Measurements from ENCODE around the gene SERPINH1. TPM values are rescaled to one million over a fixed set of nuclear protein-coding genes. Genes with fewer than 3 reads are reported as not detected.
"Not testable (repeated sequence)": the region's sequence is repeated elsewhere in the genome, so short reads cannot be mapped to it uniquely, and the experiment has no call there.

Gene SERPINH1
- total and polyA plus RNA-seq, 5 donors: 50.5 to 109 (median 65.6) TPM

DNA sequence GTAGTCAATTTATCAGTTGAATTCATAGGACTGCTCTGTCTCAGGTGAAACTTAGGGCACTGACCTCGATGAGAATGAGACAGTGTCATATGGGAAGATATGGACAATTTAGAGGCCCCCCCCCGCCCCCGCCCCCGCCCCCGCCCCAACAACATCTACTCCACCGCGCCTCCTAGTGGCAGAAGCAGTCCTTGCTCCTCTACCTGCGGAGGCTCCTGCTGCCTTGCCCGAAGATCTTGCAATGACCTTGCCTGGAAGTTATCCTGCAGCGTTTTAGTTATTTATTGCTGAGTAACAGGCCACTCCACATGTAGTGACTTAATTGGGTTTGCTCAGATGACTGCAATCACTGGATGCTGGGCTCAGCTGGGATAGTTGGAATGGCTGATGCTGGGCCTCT, 15.2 kb downstream of the SERPINH1 start:
- Histone ChIP-seq H3K27me3 (ENCODE audit: control insufficient read depth, insufficient read depth) (no peaks in the 10 kb centered on the region), H3K27ac (ENCODE audit: low read length) (no peak overlapping the region), H3K4me1 (ENCODE audit: control insufficient read depth, insufficient read depth, low read length) (no peaks in the 10 kb centered on the region), H3K4me3 (ENCODE audit: low read length) (no peak overlapping the region), H3K9me3 (ENCODE audit: control insufficient read depth, low read length) (no peaks in the 10 kb centered on the region)
- intact Hi-C loops (cut with DNase I): loop anchor here in 1 of 4 donors (2.0 kb wide), 1 partner anchor 28 kb away; no protein-coding TSS in a partner anchor
- no peak for ATAC-seq
- peak; percentile 54 to 85 (median 79) for DNase-seq
- 12% methylated on average over 10 of the region's 10 CpGs for WGBS

DNA sequence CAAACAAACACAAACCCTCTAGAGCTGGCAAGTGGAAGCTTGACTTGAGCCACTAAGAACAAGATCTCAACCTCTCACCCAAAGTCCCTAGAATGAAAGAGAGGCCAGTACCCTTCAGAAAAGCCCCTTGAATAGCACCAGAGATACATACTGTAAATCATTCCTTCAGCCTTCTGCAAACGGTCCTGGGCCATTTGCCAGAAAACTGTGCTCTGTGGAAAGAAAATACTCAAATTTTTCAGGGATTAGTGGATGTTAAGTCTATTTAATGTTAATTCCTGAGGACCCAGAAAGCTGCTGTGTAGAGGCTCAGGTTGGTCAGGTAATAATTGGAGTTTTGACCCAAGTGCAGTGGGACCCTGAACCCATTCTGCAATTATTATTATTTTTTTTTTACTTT, 16.9 kb downstream of the SERPINH1 start:
- Histone ChIP-seq H3K27ac (ENCODE audit: low read length) (no peak overlapping the region), H3K4me3 (ENCODE audit: low read length) (no peak overlapping the region), H3K9me3 (ENCODE audit: control insufficient read depth, low read length) (no peaks in the 10 kb centered on the region), H3K4me1 (ENCODE audit: control insufficient read depth, insufficient read depth, low read length) (no peaks in the 10 kb centered on the region), H3K27me3 (ENCODE audit: control insufficient read depth, insufficient read depth) (no peaks in the 10 kb centered on the region)
- ATAC-seq (no peak), DNase-seq (no peak)
- WGBS: 20% methylated on average over 1 of the region's 1 CpG
- intact Hi-C loops (cut with DNase I): no loop called here

GRCh38 chr11:75579841-75580240, 17.8 kb downstream of the SERPINH1 start:
- Histone ChIP-seq H3K27me3 (ENCODE audit: control insufficient read depth, insufficient read depth) (no peaks in the 10 kb centered on the region), H3K4me3 (ENCODE audit: low read length) (no peak overlapping the region), H3K27ac (ENCODE audit: low read length) (no peak overlapping the region), H3K4me1 (ENCODE audit: control insufficient read depth, insufficient read depth, low read length) (peaks cover 3% of the 10 kb centered on the region), H3K9me3 (ENCODE audit: control insufficient read depth, low read length) (no peaks in the 10 kb centered on the region)
- ATAC-seq (no peak), DNase-seq (no peak)
- intact Hi-C loops (cut with DNase I): loop anchor here in 2 of 4 donors (5.0 kb wide), 2 partner anchors 33 to 87 kb away; partner anchors contain the start of gene MAP6 (in 1 of the 2)
- WGBS: 74% methylated on average over 1 of the region's 1 CpG

DNA sequence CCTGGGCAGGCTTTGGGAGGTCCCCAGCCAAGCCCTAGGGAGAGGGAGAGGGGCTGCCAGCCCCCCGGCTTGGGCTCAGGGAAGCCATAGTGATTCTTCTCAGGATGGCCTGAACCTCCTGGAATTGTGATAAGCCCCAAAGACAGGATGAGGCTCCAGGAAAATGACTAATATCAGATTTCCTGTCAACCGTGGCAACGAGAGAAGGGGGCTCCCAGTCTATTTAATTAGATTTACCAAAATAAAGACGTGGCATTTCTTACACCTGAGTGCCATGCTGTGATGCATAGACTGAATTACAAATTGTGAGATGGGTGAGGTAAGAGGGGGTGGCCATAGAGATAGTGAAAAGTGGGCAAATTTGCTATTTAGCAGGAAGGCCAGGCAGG, 20.4 kb downstream of the SERPINH1 start:
- Histone ChIP-seq H3K4me1 (ENCODE audit: control insufficient read depth, insufficient read depth, low read length) (peaks cover 3% of the 10 kb centered on the region), H3K4me3 (ENCODE audit: low read length) (no peak overlapping the region), H3K9me3 (ENCODE audit: control insufficient read depth, low read length) (no peaks in the 10 kb centered on the region), H3K27me3 (ENCODE audit: control insufficient read depth, insufficient read depth) (no peaks in the 10 kb centered on the region), H3K27ac (ENCODE audit: low read length) (peak overlapping the region; percentile 94)
- DNase-seq (no peak), ATAC-seq (peak in 1 of 2 donors; percentile 3)
- intact Hi-C loops (cut with DNase I): loop anchor here in 2 of 4 donors (5.0 kb wide), 2 partner anchors 35 to 85 kb away; partner anchors contain the start of gene MAP6 (in 1 of the 2)
- 33% methylated on average over 4 of the region's 4 CpGs for WGBS

GRCh38 chr11:75582895-75583717, 21.1 kb downstream of the SERPINH1 start:
- Histone ChIP-seq H3K27ac (ENCODE audit: low read length) (peak overlapping the region; percentile 94), H3K4me3 (ENCODE audit: low read length) (peak overlapping the region; percentile 70), H3K9me3 (ENCODE audit: control insufficient read depth, low read length) (no peaks in the 10 kb centered on the region), H3K4me1 (ENCODE audit: control insufficient read depth, insufficient read depth, low read length) (peaks cover 3% of the 10 kb centered on the region), H3K27me3 (ENCODE audit: control insufficient read depth, insufficient read depth) (no peaks in the 10 kb centered on the region)
- DNase-seq: peak; percentile 76 to 89 (median 88)
- intact Hi-C loops (cut with DNase I): loop anchor here in 2 of 4 donors (5.0 kb wide), 2 partner anchors 36 to 84 kb away; partner anchors contain the start of gene MAP6 (in 1 of the 2)
- peak; percentile 73 to 91 for ATAC-seq
- under 1% methylated on average over 68 of the region's 68 CpGs for WGBS

DNA sequence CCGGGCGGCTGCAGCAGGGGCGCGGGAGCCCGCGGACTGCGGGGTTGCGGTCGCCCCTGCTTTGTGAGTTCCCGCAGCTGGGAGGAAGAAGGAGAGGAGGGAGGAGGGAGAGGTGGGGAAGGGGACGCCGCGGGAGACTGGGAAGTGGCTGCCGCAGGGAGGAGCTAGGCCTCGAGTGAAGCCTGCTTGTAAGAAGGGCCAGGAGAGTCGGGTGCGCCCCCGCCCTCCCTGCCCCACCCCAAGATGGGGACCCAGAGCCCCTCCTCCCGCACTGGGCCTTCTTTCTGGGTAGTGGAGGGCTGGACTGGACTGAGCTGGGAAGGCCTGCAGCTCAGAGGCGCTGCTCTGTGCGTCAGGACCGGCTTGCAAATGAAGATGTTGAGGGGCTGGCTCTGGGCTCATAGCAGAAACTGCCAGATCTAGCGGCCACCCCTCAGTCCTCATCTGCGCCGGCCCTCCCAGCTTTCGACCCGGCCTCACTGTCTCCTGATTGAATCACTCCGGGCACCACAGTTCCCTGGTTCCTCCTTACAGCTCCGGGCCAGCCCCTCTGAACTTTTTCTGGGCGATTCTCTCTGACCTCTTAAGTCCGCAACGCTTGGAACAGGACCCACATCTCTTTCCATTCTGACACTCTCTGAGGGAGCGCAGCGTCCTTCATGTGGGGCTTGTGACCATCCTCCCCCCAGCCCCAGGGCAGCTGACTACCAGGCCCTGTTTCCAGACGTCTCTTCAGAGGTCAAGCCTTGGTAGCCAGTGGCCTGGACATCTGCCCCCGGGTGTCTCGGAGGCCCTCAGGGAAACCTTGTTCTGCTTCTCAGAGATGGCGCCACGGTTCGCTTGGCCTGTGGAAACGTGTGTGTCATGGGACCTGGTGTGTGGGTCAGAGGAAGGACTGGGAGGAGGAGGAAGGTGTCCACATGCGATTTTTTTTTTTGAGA, 21.9 kb downstream of the SERPINH1 start:
- intact Hi-C loops (cut with DNase I): loop anchor here in 2 of 4 donors (5.0 kb wide), 2 partner anchors 37 to 83 kb away; partner anchors contain the start of gene MAP6 (in 1 of the 2)
- 12% methylated on average over 42 of the region's 42 CpGs for WGBS
- ATAC-seq (peak; percentile 83 to 85), DNase-seq (peak; percentile 87 to 94 (median 93))
- Histone ChIP-seq H3K27me3 (ENCODE audit: control insufficient read depth, insufficient read depth) (no peaks in the 10 kb centered on the region), H3K9me3 (ENCODE audit: control insufficient read depth, low read length) (no peaks in the 10 kb centered on the region), H3K4me1 (ENCODE audit: control insufficient read depth, insufficient read depth, low read length) (peaks cover 3% of the 10 kb centered on the region), H3K4me3 (ENCODE audit: low read length) (peak overlapping the region; percentile 70), H3K27ac (ENCODE audit: low read length) (peak overlapping the region; percentile 94)

GRCh38 chr11:75584659-75585292, 22.7 kb downstream of the SERPINH1 start:
- not testable (repeated sequence) for H3K4me1 ChIP-seq (ENCODE audit: control insufficient read depth, insufficient read depth, low read length); H3K27me3 ChIP-seq (ENCODE audit: control insufficient read depth, insufficient read depth); ATAC-seq; H3K4me3 ChIP-seq (ENCODE audit: low read length); H3K9me3 ChIP-seq (ENCODE audit: control insufficient read depth, low read length)
- intact Hi-C loops (cut with DNase I): loop anchor here in 2 of 4 donors (5.0 kb wide), 2 partner anchors 37 to 83 kb away; partner anchors contain the start of gene MAP6 (in 1 of the 2)
- H3K27ac ChIP-seq (ENCODE audit: low read length): peak overlapping the region; percentile 94
- peak in 1 of 3 donors; percentile 50 for DNase-seq
- WGBS: 74% methylated on average over 12 of the region's 12 CpGs

- Histone ChIP-seq H3K27ac (ENCODE audit: low read length) (no peak overlapping the region), H3K4me1 (ENCODE audit: control insufficient read depth, insufficient read depth, low read length) (peaks cover 3% of the 10 kb centered on the region), H3K27me3 (ENCODE audit: control insufficient read depth, insufficient read depth) (no peaks in the 10 kb centered on the region), H3K9me3 (ENCODE audit: control insufficient read depth, low read length) (no peaks in the 10 kb centered on the region), H3K4me3 (ENCODE audit: low read length) (no peak overlapping the region)
- 67% methylated on average over 8 of the region's 8 CpGs for WGBS
- intact Hi-C loops (cut with DNase I): no loop called here
- peak in 1 of 3 donors; percentile 60 for DNase-seq
- no peak for ATAC-seq
Observed at GRCh38 chr11:75585293-75585670, 23.2 kb downstream of the SERPINH1 start.

GRCh38 chr11:75586395-75586794, 24.3 kb downstream of the SERPINH1 start:
- intact Hi-C loops (cut with DNase I): no loop called here
- ATAC-seq: no peak
- no peak for DNase-seq
- Histone ChIP-seq H3K4me1 (ENCODE audit: control insufficient read depth, insufficient read depth, low read length) (peaks cover 3% of the 10 kb centered on the region), H3K27ac (ENCODE audit: low read length) (no peak overlapping the region), H3K9me3 (ENCODE audit: control insufficient read depth, low read length) (no peaks in the 10 kb centered on the region), H3K4me3 (ENCODE audit: low read length) (no peak overlapping the region), H3K27me3 (ENCODE audit: control insufficient read depth, insufficient read depth) (no peaks in the 10 kb centered on the region)
- 93% methylated on average over 3 of the region's 3 CpGs for WGBS

DNA sequence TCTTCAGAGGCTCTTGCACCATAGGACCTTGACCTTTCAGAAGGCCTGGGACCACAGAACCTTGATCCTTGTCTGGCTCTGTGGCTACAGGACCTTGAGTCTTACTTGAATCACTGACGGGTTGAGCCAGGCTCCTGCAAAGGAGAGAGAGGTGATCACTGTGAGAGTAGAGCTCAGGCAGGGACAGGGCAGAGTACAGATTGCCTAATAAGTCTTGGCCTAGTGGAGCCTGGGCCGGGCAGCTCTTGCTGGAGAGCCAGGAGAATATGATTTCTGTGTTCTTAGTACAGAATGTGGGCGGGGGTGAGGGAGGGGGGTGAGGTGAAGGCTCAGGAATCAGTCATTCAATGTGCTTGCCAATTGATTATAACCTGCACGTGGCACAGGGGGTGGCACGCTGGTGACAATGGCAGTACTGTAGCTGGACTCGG, 26.0 kb downstream of the SERPINH1 start:
- Histone ChIP-seq H3K27ac (ENCODE audit: low read length) (no peak overlapping the region), H3K9me3 (ENCODE audit: control insufficient read depth, low read length) (no peaks in the 10 kb centered on the region), H3K4me1 (ENCODE audit: control insufficient read depth, insufficient read depth, low read length) (peaks cover 3% of the 10 kb centered on the region), H3K4me3 (ENCODE audit: low read length) (no peak overlapping the region), H3K27me3 (ENCODE audit: control insufficient read depth, insufficient read depth) (no peaks in the 10 kb centered on the region)
- ATAC-seq (no peak), DNase-seq (no peak)
- intact Hi-C loops (cut with DNase I): no loop called here
- 92% methylated on average over 6 of the region's 6 CpGs for WGBS

Data from right cardiac atrium (tissue), 5 donors.